Sigmoid colon (tissue), 4 donors: ENCODE data around the gene TMEM53.

ENCODE experiments used
- CTCF ChIP-seq, 4 experiments: fragments of 450-650 bp in 3 of 4; fragments of 200-600 bp in 1 of 4; IDR thresholded peaks; one replicate each; pipeline ENCODE4 v1.5.1; 2016 to 2019; ENCODE audit warnings: antibody characterized with exemption in 4 of 4, mild to moderate bottlenecking in 3 of 4, moderate library complexity in 2 of 4
- EP300 ChIP-seq, 4 donors: sonication (generic); formaldehyde crosslinking; IDR thresholded peaks; one replicate each; pipeline ENCODE4 v1.6.1; 2017; ENCODE audit warnings: antibody characterized with exemption in 4 of 4
- POLR2A ChIP-seq, 2 donors: fragments of 450-650 bp; IDR thresholded peaks; one replicate each; pipeline ENCODE4 v1.6.1; 2016; ENCODE audit warnings: antibody characterized with exemption in 2 of 2, mild to moderate bottlenecking in 2 of 2, moderate library complexity in 2 of 2
- POLR2AphosphoS5 ChIP-seq, 4 donors: sonication (generic); formaldehyde crosslinking; IDR thresholded peaks; one replicate each; pipeline ENCODE4 v1.6.1; 2017; ENCODE audit warnings: antibody characterized with exemption in 4 of 4

GRCh38 chr1:44653107-44653964 is 20.9 kb downstream of the TMEM53 start:
- TF ChIP-seq POLR2AphosphoS5 (IDR thresholded peaks at IDR 0.05) (no peak), POLR2A (IDR thresholded peaks at IDR 0.05) (no peak), CTCF (IDR thresholded peaks at IDR 0.05) (no peak), EP300 (IDR thresholded peaks at IDR 0.05) (no peak)
